K562 (cell line): ENCODE data around the gene LIN28A. TPM values are rescaled to one million over a fixed set of nuclear protein-coding genes. Genes with fewer than 3 reads are reported as not detected.

Experiments used
- C11orf30 ChIP-seq: fragments of 450-650 bp; IDR thresholded peaks from 2 replicates; pipeline ENCODE4 v1.6.1; 2016; ENCODE audit warnings: low read depth, mild to moderate bottlenecking
- CREB5 ChIP-seq: fragments of 250-450 bp; sonication (Bioruptor Pico); IDR thresholded peaks from 2 replicates; pipeline ENCODE4 v1.5.0; 2020; ENCODE audit warnings: mild to moderate bottlenecking
- FOS ChIP-seq: IDR thresholded peaks from 3 replicates; pipeline ENCODE4 v1.6.1; 2011; ENCODE audit not compliant: insufficient read length; ENCODE audit errors: extremely low read depth
- SRF ChIP-seq, 2 experiments: fragments of 250-450, 450-650 bp in 1 of 2; sonication (Bioruptor Pico) in 1 of 2; sonication (generic) in 1 of 2; formaldehyde crosslinking; IDR thresholded peaks; 2 replicates each; pipeline versions ENCODE4 v1.5.0 to v1.5.1; 2020 to 2022; ENCODE audit warnings: mild to moderate bottlenecking in 1 of 2, missing genetic modification reagents in 1 of 2
- TSHZ1 ChIP-seq: fragments of 250-450 bp; sonication (Bioruptor Pico); IDR thresholded peaks from 2 replicates; pipeline ENCODE4 v1.4.0; 2020; ENCODE audit warnings: mild to moderate bottlenecking, moderate library complexity
- ZBTB40 ChIP-seq, 2 experiments: fragments of 450-650 bp in 1 of 2; sonication (generic) in 1 of 2; formaldehyde crosslinking in 1 of 2; IDR thresholded peaks; 2 replicates each; pipeline versions ENCODE4 v1.7.1 to v1.9.0; 2016 to 2022; ENCODE audit warnings: inconsistent platforms in 1 of 2, mild to moderate bottlenecking in 1 of 2, missing genetic modification reagents in 1 of 2
- ZNF398 ChIP-seq: fragments of 250-450 bp; sonication (Bioruptor Pico); IDR thresholded peaks from 2 replicates; pipeline ENCODE4 v1.8.0; 2021; ENCODE audit warnings: moderate library complexity, mild to moderate bottlenecking, inconsistent platforms
- polyA plus RNA-seq, 8 experiments: library from polyadenylated mRNA; depleted of rRNA in 4 of 8; stranded (reverse) in 5 of 8; unstranded in 3 of 8; fragments of >200 nt; fragmentation: Nextera tagmentation in 2 of 8; fragmentation: Illumina TruSeq in 1 of 8; extraction: Ambion mirVana in 2 of 8; extraction: Trizol in 1 of 8; gene quantifications; 2 replicates each; pipeline versions ENCODE4 v1.2.1 to v1.2.3, GENCODE V29; 2011 to 2014; ENCODE audit warnings: inconsistent platforms in 1 of 8, missing spikeins in 1 of 8
- total RNA-seq, 7 experiments: library from RNA; depleted of rRNA in 6 of 7; stranded (reverse); fragments of >200 nt in 6 of 7; fragmentation: Illumina TruSeq in 2 of 7; extraction: Trizol in 2 of 7; gene quantifications; 2 replicates each; pipeline versions ENCODE4 v1.2.1 to v1.2.3, GENCODE V29; 2011 to 2021; ENCODE audit warnings: low replicate concordance in 1 of 7

LIN28A gene
- total and polyA plus RNA-seq, 9 of the 15 experiments (the other 6 are each of a cell fraction or from before 2014, with no cell fraction given), result 0.80 to 5.4 (median 3.9) TPM

- TF ChIP-seq ZBTB40 (IDR thresholded peaks at IDR 0.05), result no peak
- TF ChIP-seq ZBTB40 (CRISPR knock-in tag; IDR thresholded peaks at IDR 0.05), result no peak
- no peak for TF ChIP-seq CREB5
- TF ChIP-seq ZNF398 (CRISPR knock-in tag), result no peak
- TF ChIP-seq SRF (CRISPR knock-in tag; IDR thresholded peaks at IDR 0.05), result no peak
- TF ChIP-seq C11orf30, result no peak
- no peak for TF ChIP-seq FOS
- no peak for TF ChIP-seq TSHZ1 (CRISPR knock-in tag)
Measured at GRCh38 chr1:26363549-26364448, 46.8 kb upstream of the LIN28A start (continued).
